Smooth muscle cell (in vitro differentiated cells): Measurements from ENCODE around the gene EMC7. TPM values are rescaled to one million over a fixed set of nuclear protein-coding genes. Genes with fewer than 3 reads are reported as not detected.

Source experiments
- DNase-seq: peaks from one replicate; lab custom pipeline; 2025; ENCODE audit not compliant: unreplicated experiment; lab: John Stamatoyannopoulos, UW
- H2AFZ ChIP-seq: fragments of 200-600 bp; sonication (generic); 2 replicates; pipeline ENCODE4 v1.6.0; 2016; ENCODE audit warnings: antibody characterized with exemption, low read depth, mild to moderate bottlenecking
- H3F3A ChIP-seq: fragments of 200-600 bp; sonication (generic); 2 replicates; pipeline ENCODE4 v1.6.0; 2017; ENCODE audit warnings: antibody characterized with exemption, low read depth
- H3K27ac ChIP-seq: fragments of 200-600 bp; sonication (generic); 2 replicates; pipeline ENCODE4 v1.5.1; 2016; ENCODE audit warnings: low read depth, mild to moderate bottlenecking
- H3K27me3 ChIP-seq: fragments of 200-600 bp; sonication (generic); 2 replicates; pipeline ENCODE4 v1.6.1; 2016; ENCODE audit warnings: low read depth, mild to moderate bottlenecking
- H3K36me3 ChIP-seq: fragments of 200-600 bp; sonication (generic); 2 replicates; pipeline ENCODE4 v1.5.1; 2016; ENCODE audit warnings: low read depth
- H3K4me1 ChIP-seq: fragments of 200-600 bp; sonication (generic); 2 replicates; pipeline ENCODE4 v1.5.1; 2016; ENCODE audit warnings: low read depth
- H3K4me2 ChIP-seq: fragments of 200-600 bp; sonication (generic); 2 replicates; pipeline ENCODE4 v1.6.0; 2016; ENCODE audit warnings: mild to moderate bottlenecking
- H3K4me3 ChIP-seq: fragments of 200-600 bp; sonication (generic); 2 replicates; pipeline ENCODE4 v1.5.1; 2016; ENCODE audit warnings: mild to moderate bottlenecking
- H3K79me2 ChIP-seq: fragments of 200-600 bp; sonication (generic); 2 replicates; pipeline ENCODE4 v1.6.0; 2016; ENCODE audit warnings: low read depth, mild to moderate bottlenecking
- H3K9ac ChIP-seq: fragments of 200-600 bp; sonication (generic); 2 replicates; pipeline ENCODE4 v1.6.0; 2016; ENCODE audit warnings: low read depth
- H3K9me3 ChIP-seq: fragments of 200-600 bp; sonication (generic); replicated peaks from 2 replicates; pipeline ENCODE4 v1.5.1; 2016; ENCODE audit warnings: low read depth
- H4K20me1 ChIP-seq: fragments of 200-600 bp; sonication (generic); 2 replicates; pipeline ENCODE4 v1.6.0; 2016; ENCODE audit warnings: low read depth
- WGBS: methylation state at CpG from one replicate; pipeline ENCODE4 v1.1.7; 2016; ENCODE audit warnings: low lambda C conversion rate; 5-methylcytosine and 5-hydroxymethylcytosine counted together
- polyA plus RNA-seq: library from polyadenylated mRNA; unstranded; fragments of >200 nt; fragmentation: Nextera tagmentation; extraction: Ambion mirVana; gene quantifications from 2 replicates; pipeline ENCODE4 v1.2.1, GENCODE V29; 2016
- total RNA-seq: library from RNA; depleted of rRNA; stranded (reverse); fragments of >200 nt; gene quantifications from 2 replicates; pipeline ENCODE4 v1.2.3, GENCODE V29; 2014
- TF ChIP-seq, protein P1 (sequence below): fragments of 200-600 bp; sonication (generic); IDR thresholded peaks from 2 replicates; pipeline ENCODE4 v1.5.1; 2017; ENCODE audit warnings: borderline replicate concordance, mild to moderate bottlenecking, antibody characterized with exemption; ENCODE audit not compliant: insufficient read depth, poor library complexity, severe bottlenecking

Gene EMC7
- total and polyA plus RNA-seq, 2 experiments from 2014 or later, result 84.2 to 218 TPM

DNA sequence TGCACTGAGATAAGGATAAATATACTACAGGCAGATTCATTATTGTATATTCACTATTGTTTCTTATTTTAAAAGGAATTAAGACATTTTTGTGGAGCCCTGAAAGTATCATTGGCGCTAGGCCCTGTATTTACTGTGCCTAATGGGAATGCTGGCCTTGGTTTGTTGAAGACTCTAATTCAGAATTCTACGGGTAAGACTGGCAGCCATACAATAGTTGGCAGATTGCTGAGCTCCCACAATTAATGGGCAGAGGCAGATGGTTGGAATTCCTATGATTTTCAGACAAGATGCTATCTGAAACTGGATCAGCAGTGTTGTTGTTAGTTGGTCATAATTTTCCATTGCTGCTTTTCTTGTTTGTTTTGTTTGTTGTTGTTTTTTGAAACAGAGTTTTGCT, 15.0 kb upstream of the EMC7 start:
- Histone ChIP-seq H3K79me2 (no peaks in the 10 kb centered on the region), H3K4me1 (no peaks in the 10 kb centered on the region), H3K36me3 (no peaks in the 10 kb centered on the region), H3K4me2 (no peak overlapping the region), H2AFZ (no peak overlapping the region), H4K20me1 (no peaks in the 10 kb centered on the region), H3F3A (no peaks in the 10 kb centered on the region), H3K9ac (no peak overlapping the region), H3K27ac (no peak overlapping the region), H3K4me3 (no peak overlapping the region), H3K9me3 (no peaks in the 10 kb centered on the region), H3K27me3 (no peaks in the 10 kb centered on the region)
- no peak for DNase-seq
- 77% methylated on average over 2 of the region's 2 CpGs for WGBS
- TF ChIP-seq, protein P1, sequence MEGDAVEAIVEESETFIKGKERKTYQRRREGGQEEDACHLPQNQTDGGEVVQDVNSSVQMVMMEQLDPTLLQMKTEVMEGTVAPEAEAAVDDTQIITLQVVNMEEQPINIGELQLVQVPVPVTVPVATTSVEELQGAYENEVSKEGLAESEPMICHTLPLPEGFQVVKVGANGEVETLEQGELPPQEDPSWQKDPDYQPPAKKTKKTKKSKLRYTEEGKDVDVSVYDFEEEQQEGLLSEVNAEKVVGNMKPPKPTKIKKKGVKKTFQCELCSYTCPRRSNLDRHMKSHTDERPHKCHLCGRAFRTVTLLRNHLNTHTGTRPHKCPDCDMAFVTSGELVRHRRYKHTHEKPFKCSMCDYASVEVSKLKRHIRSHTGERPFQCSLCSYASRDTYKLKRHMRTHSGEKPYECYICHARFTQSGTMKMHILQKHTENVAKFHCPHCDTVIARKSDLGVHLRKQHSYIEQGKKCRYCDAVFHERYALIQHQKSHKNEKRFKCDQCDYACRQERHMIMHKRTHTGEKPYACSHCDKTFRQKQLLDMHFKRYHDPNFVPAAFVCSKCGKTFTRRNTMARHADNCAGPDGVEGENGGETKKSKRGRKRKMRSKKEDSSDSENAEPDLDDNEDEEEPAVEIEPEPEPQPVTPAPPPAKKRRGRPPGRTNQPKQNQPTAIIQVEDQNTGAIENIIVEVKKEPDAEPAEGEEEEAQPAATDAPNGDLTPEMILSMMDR, result no peak

DNA sequence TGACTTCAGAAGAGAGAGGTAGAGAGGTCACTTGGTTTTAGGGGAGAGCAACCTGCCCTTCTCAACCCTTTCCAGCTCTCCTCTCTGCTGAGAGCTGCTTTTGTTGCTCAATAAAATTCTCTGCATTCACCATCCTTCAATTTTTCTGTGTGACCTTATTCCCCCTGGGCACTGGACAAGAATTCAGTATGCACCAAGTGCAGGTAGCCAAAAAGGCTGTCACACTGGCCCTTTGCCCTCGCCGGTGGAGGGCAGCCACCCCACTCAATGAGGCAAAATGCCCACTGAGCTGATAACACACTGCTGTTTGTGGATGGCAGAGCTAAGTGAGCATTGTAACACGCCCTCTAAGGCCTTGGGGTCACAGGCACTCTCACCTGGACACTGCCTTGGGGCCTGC, 13.1 kb upstream of the EMC7 start:
- Histone ChIP-seq H4K20me1 (no peaks in the 10 kb centered on the region), H3K36me3 (no peaks in the 10 kb centered on the region), H3K9me3 (no peaks in the 10 kb centered on the region), H3K4me3 (no peak overlapping the region), H3K9ac (no peak overlapping the region), H3K27me3 (no peaks in the 10 kb centered on the region), H3K4me2 (no peak overlapping the region), H2AFZ (no peak overlapping the region), H3K4me1 (no peaks in the 10 kb centered on the region), H3K27ac (no peak overlapping the region), H3K79me2 (no peaks in the 10 kb centered on the region), H3F3A (no peaks in the 10 kb centered on the region)
- TF ChIP-seq, protein P1, result no peak
- 100% methylated on average over 3 of the region's 3 CpGs for WGBS
- no peak for DNase-seq

DNA sequence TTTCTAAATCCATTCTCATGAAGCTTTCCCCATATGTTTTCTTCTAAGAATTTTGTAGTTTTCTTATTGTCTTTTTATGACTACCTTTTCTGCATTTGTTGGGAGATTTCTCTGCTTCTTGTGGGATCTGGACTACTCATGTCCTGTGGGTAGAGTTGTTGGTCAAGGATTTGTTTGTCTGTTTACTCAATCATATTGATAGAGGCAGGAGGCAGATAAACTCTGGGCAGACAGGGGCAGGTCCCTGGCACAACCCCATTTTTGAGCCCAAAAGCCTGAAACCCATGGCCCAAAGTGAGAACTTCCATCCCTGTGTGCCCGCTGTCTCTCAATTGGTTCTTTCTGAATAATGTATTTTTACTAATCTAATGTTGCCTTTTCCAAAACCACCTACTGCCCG, 12.6 kb upstream of the EMC7 start:
- WGBS, result 50% methylated on average over 2 of the region's 2 CpGs
- no peak overlapping the region for H3K4me2 ChIP-seq
- no peaks in the 10 kb centered on the region for H3K9me3 ChIP-seq
- H3K27me3 ChIP-seq, result no peaks in the 10 kb centered on the region
- H3K4me3 ChIP-seq, result no peak overlapping the region
- no peaks in the 10 kb centered on the region for H3F3A ChIP-seq
- H3K79me2 ChIP-seq, result no peaks in the 10 kb centered on the region
- H2AFZ ChIP-seq, result no peak overlapping the region
- no peak for DNase-seq
- H3K9ac ChIP-seq, result no peak overlapping the region
- TF ChIP-seq, protein P1, result no peak
- H3K27ac ChIP-seq, result no peak overlapping the region
- H3K36me3 ChIP-seq, result no peaks in the 10 kb centered on the region
- no peaks in the 10 kb centered on the region for H3K4me1 ChIP-seq
- no peaks in the 10 kb centered on the region for H4K20me1 ChIP-seq

DNA sequence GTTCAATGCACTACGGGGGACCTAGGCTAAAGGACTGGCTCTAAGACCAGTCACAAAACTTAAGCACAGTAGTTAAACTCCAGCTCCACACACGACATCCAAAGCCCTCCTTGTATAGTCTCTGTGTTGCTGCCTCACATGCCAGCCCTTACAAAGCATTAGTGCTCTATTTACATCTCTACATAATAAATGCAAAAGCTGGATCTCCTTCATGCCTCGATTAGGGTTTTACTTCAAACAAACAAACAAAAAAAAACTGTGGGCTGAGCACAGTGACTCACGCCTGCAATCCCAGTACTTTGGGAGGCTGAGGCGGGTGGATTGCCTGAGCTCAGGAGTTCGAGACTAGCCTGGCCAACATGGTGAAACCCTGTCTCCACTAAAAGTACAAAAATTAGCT, 9.8 kb upstream of the EMC7 start:
- TF ChIP-seq, protein P1, result no peak
- 63% methylated on average over 6 of the region's 6 CpGs for WGBS
- Histone ChIP-seq H3K27me3 (no peaks in the 10 kb centered on the region), H3K4me2 (no peak overlapping the region), H3F3A (no peaks in the 10 kb centered on the region), H3K36me3 (no peaks in the 10 kb centered on the region), H3K27ac (no peak overlapping the region), H2AFZ (no peak overlapping the region), H3K9me3 (no peaks in the 10 kb centered on the region), H3K9ac (no peak overlapping the region), H4K20me1 (no peaks in the 10 kb centered on the region), H3K4me1 (no peaks in the 10 kb centered on the region), H3K4me3 (no peak overlapping the region), H3K79me2 (no peaks in the 10 kb centered on the region)
- DNase-seq, result no peak
